Neutrophil (primary cell): ENCODE data around the gene MSGN1.

Experiments
- H3K27ac ChIP-seq: fragments of 200-600 bp; sonication (generic); 2 replicates; pipeline ENCODE4 v1.5.1; 2016; ENCODE audit warnings: mild to moderate bottlenecking, moderate library complexity
- H3K27me3 ChIP-seq: fragments of 200-600 bp; sonication (generic); 2 replicates; pipeline ENCODE4 v1.6.0; 2016; ENCODE audit warnings: mild to moderate bottlenecking
- H3K36me3 ChIP-seq: fragments of 200-600 bp; sonication (generic); 2 replicates; pipeline ENCODE4 v1.5.1; 2017
- H3K4me1 ChIP-seq, 2 experiments: fragments of 200-600 bp in 1 of 2; sonication (generic) in 1 of 2; 1 replicate in 1 of 2; 2 replicates in 1 of 2; pipeline versions ENCODE4 v1.5.1 to v1.6.1; 2013 to 2016; ENCODE audit warnings: low read depth in 1 of 2, low read length in 1 of 2, mild to moderate bottlenecking in 1 of 2, moderate library complexity in 1 of 2; ENCODE audit not compliant: control insufficient read depth in 1 of 2, insufficient read depth in 1 of 2
- H3K4me3 ChIP-seq, 2 experiments: fragments of 200-600 bp in 1 of 2; sonication (generic) in 1 of 2; 1 replicate in 1 of 2; 2 replicates in 1 of 2; pipeline ENCODE4 v1.5.1; 2013 to 2016; ENCODE audit warnings: low read depth in 1 of 2, low read length in 1 of 2, mild to moderate bottlenecking in 1 of 2, moderate library complexity in 1 of 2
- H3K9me3 ChIP-seq: fragments of 200-600 bp; sonication (generic); 2 replicates; pipeline ENCODE4 v1.5.1; 2016
- CTCF ChIP-seq: fragments of 200-600 bp; sonication (generic); IDR thresholded peaks from 2 replicates; pipeline ENCODE4 v1.5.1; 2016; ENCODE audit warnings: antibody characterized with exemption

The MSGN1 gene

GRCh38 chr2:17799301-17800120 is 16.7 kb upstream of the MSGN1 start:
- Histone ChIP-seq H3K27me3 (peaks cover 8% of the 10 kb centered on the region), H3K4me1 (no peaks in the 10 kb centered on the region), H3K4me3 (no peak overlapping the region), H3K36me3 (no peaks in the 10 kb centered on the region), H3K9me3 (no peaks in the 10 kb centered on the region), H3K27ac (no peak overlapping the region)
- no peak for TF ChIP-seq CTCF

GRCh38 chr2:17800219-17800618 is 16.0 kb upstream of the MSGN1 start:
- Histone ChIP-seq H3K4me3 (no peak overlapping the region), H3K9me3 (no peaks in the 10 kb centered on the region), H3K36me3 (no peaks in the 10 kb centered on the region), H3K27ac (no peak overlapping the region), H3K27me3 (peaks cover 8% of the 10 kb centered on the region), H3K4me1 (no peaks in the 10 kb centered on the region)
- no peak for TF ChIP-seq CTCF

GRCh38 chr2:17800693-17801458 is 15.4 kb upstream of the MSGN1 start:
- Histone ChIP-seq H3K9me3 (no peaks in the 10 kb centered on the region), H3K4me1 (no peaks in the 10 kb centered on the region), H3K4me3 (no peak overlapping the region), H3K27me3 (peaks cover 8% of the 10 kb centered on the region), H3K27ac (no peak overlapping the region), H3K36me3 (no peaks in the 10 kb centered on the region)
- no peak for TF ChIP-seq CTCF

- H3K36me3 ChIP-seq = no peaks in the 10 kb centered on the region
These were observed 12.8 kb upstream of the MSGN1 start for GRCh38 chr2:17803497-17803896.

GRCh38 chr2:17804358-17804757 is 11.9 kb upstream of the MSGN1 start:
- H3K27ac ChIP-seq = no peak overlapping the region
- no peaks in the 10 kb centered on the region for H3K4me1 ChIP-seq
- no peak overlapping the region for H3K4me3 ChIP-seq
- TF ChIP-seq CTCF = no peak
- H3K9me3 ChIP-seq = no peaks in the 10 kb centered on the region
- peaks cover 8% of the 10 kb centered on the region for H3K27me3 ChIP-seq
- H3K36me3 ChIP-seq = no peaks in the 10 kb centered on the region

More at GRCh38 chr2:17803497-17803896, 12.8 kb upstream of the MSGN1 start:
- no peak overlapping the region for H3K27ac ChIP-seq
- H3K4me1 ChIP-seq = no peaks in the 10 kb centered on the region
- H3K4me3 ChIP-seq = no peak overlapping the region
- peaks cover 8% of the 10 kb centered on the region for H3K27me3 ChIP-seq
- TF ChIP-seq CTCF = no peak
- no peaks in the 10 kb centered on the region for H3K9me3 ChIP-seq
